Glutamatergic neuron (in vitro differentiated cells): ENCODE measurements around the gene SOX10. TPM values are rescaled to one million over a fixed set of nuclear protein-coding genes. Genes with fewer than 3 reads are reported as not detected.

Source experiments
- DNase-seq: peaks from one replicate; pipeline ENCODE4 v3.0.0; 2022
- H3K27ac Mint-ChIP-seq: one replicate; pipeline ENCODE4 v1.8.0; 2020; ENCODE audit warnings: mild to moderate bottlenecking, mixed read lengths, inconsistent platforms; ENCODE audit not compliant: unreplicated experiment
- H3K27me3 Mint-ChIP-seq: one replicate; pipeline ENCODE4 v1.8.0; 2020; ENCODE audit warnings: mild to moderate bottlenecking, moderate library complexity, mixed read lengths, inconsistent platforms; ENCODE audit not compliant: unreplicated experiment
- H3K36me3 Mint-ChIP-seq: one replicate; pipeline ENCODE4 v1.8.0; 2020; ENCODE audit warnings: mild to moderate bottlenecking, mixed read lengths, inconsistent platforms; ENCODE audit not compliant: unreplicated experiment
- H3K4me1 Mint-ChIP-seq: one replicate; pipeline ENCODE4 v1.8.0; 2020; ENCODE audit warnings: mild to moderate bottlenecking, low read depth, mixed read lengths, inconsistent platforms; ENCODE audit not compliant: unreplicated experiment
- H3K4me3 Mint-ChIP-seq: one replicate; pipeline ENCODE4 v1.8.0; 2020; ENCODE audit warnings: mild to moderate bottlenecking, mixed read lengths, inconsistent platforms; ENCODE audit not compliant: unreplicated experiment
- H3K9me3 Mint-ChIP-seq: one replicate; pipeline ENCODE4 v1.8.0; 2020; ENCODE audit warnings: mild to moderate bottlenecking, moderate library complexity, mixed read lengths, inconsistent platforms; ENCODE audit not compliant: unreplicated experiment
- CTCF ChIP-seq: fragments of 200-600 bp; sonication (generic); IDR thresholded peaks from one replicate; pipeline ENCODE4 v1.5.0; 2021; ENCODE audit not compliant: partially characterized antibody, unreplicated experiment
- total RNA-seq: library from RNA; stranded (reverse); fragmentation: NEBNext Ultra II Directional; extraction: Animal tissue kit (Norgen Biotek cat#: 25700); gene quantifications from one replicate; pipeline ENCODE4 v1.2.1, GENCODE V29; 2021; ENCODE audit not compliant: unreplicated experiment

Gene SOX10
- total RNA-seq, 1 donor from 2014 or later = not detected

GRCh38 chr22:38026130-38027111, 42.1 kb upstream of the SOX10 start:
- no peaks in the 10 kb centered on the region for H3K36me3 Mint-ChIP-seq

GRCh38 chr22:38025514-38025913, 41.2 kb upstream of the SOX10 start:
- Mint-ChIP-seq H3K4me1 (peaks cover 15% of the 10 kb centered on the region), H3K27me3 (peaks cover 8% of the 10 kb centered on the region), H3K4me3 (no peak overlapping the region), H3K9me3 (peaks cover 1% of the 10 kb centered on the region), H3K36me3 (no peaks in the 10 kb centered on the region), H3K27ac (no peak overlapping the region)
- TF ChIP-seq CTCF = no peak
- no peak for DNase-seq

More at GRCh38 chr22:38026130-38027111, 42.1 kb upstream of the SOX10 start:
- H3K27me3 Mint-ChIP-seq = peaks cover 5% of the 10 kb centered on the region
- peaks cover 1% of the 10 kb centered on the region for H3K9me3 Mint-ChIP-seq
- H3K4me3 Mint-ChIP-seq = no peak overlapping the region
- DNase-seq = no peak
- H3K4me1 Mint-ChIP-seq = peaks cover 14% of the 10 kb centered on the region
- no peak overlapping the region for H3K27ac Mint-ChIP-seq
- TF ChIP-seq CTCF = no peak

- H3K4me1 Mint-ChIP-seq = peaks cover 12% of the 10 kb centered on the region
- DNase-seq = no peak
- H3K27me3 Mint-ChIP-seq = peaks cover 11% of the 10 kb centered on the region
- TF ChIP-seq CTCF = no peak
- no peak overlapping the region for H3K27ac Mint-ChIP-seq
- peaks cover 4% of the 10 kb centered on the region for H3K9me3 Mint-ChIP-seq
- H3K36me3 Mint-ChIP-seq = no peaks in the 10 kb centered on the region
- H3K4me3 Mint-ChIP-seq = no peak overlapping the region
These were observed 38.7 kb upstream of the SOX10 start for GRCh38 chr22:38023045-38023444.

GRCh38 chr22:38021206-38021605, 36.9 kb upstream of the SOX10 start:
- no peak for TF ChIP-seq CTCF
- peaks cover 11% of the 10 kb centered on the region for H3K27me3 Mint-ChIP-seq
- H3K4me3 Mint-ChIP-seq = no peak overlapping the region

More at GRCh38 chr22:38021206-38021605, 36.9 kb upstream of the SOX10 start:
- peaks cover 12% of the 10 kb centered on the region for H3K4me1 Mint-ChIP-seq
- peaks cover 6% of the 10 kb centered on the region for H3K9me3 Mint-ChIP-seq
- H3K36me3 Mint-ChIP-seq = no peaks in the 10 kb centered on the region
- no peak for DNase-seq
- no peak overlapping the region for H3K27ac Mint-ChIP-seq
